Uterus (tissue), 4 donors: ENCODE results near the gene RBM26. TPM values are rescaled to one million over a fixed set of nuclear protein-coding genes. Genes with fewer than 3 reads are reported as not detected.

Source experiments
- DNase-seq, 2 donors: peaks; one replicate each; pipeline ENCODE4 v3.0.0-alpha.2; 2019 to 2020
- H3K27ac ChIP-seq, 2 donors: fragments of 200-600 bp; sonication (generic); 1 replicate in 1 of 2; 2 replicates in 1 of 2; pipeline ENCODE4 v1.5.1; 2016 to 2018
- H3K27me3 ChIP-seq, 2 donors: fragments of 200-600 bp; sonication (generic); one replicate each; pipeline ENCODE4 v1.5.1; 2018 to 2019; ENCODE audit warnings: control low read depth in 1 of 2
- H3K36me3 ChIP-seq, 2 donors: fragments of 200-600 bp; sonication (generic); one replicate each; pipeline ENCODE4 v1.5.1; 2019; ENCODE audit warnings: control low read depth in 1 of 2
- H3K4me1 ChIP-seq, 2 donors: fragments of 200-600 bp; sonication (generic); one replicate each; pipeline ENCODE4 v1.5.1; 2018 to 2019; ENCODE audit warnings: control low read depth in 1 of 2
- H3K4me3 ChIP-seq, 2 donors: fragments of 200-600 bp; sonication (generic); 1 replicate in 1 of 2; 2 replicates in 1 of 2; pipeline ENCODE4 v1.5.1; 2018 to 2019; ENCODE audit warnings: mild to moderate bottlenecking in 1 of 2
- H3K9me3 ChIP-seq, 2 donors: fragments of 200-600 bp; sonication (generic); one replicate each; pipeline ENCODE4 v1.5.1; 2019; ENCODE audit warnings: control low read depth in 1 of 2
- CTCF ChIP-seq, 4 experiments: fragments of 200-600 bp in 2 of 4; fragments of 450-650 bp in 2 of 4; sonication (generic) in 2 of 4; IDR thresholded peaks; one replicate each; pipeline ENCODE4 v1.5.1; 2016 to 2019; ENCODE audit warnings: antibody characterized with exemption in 4 of 4, mild to moderate bottlenecking in 2 of 4, moderate library complexity in 1 of 4
- POLR2A ChIP-seq, 2 donors: fragments of 450-650 bp; IDR thresholded peaks; one replicate each; pipeline ENCODE4 v1.6.1; 2016; ENCODE audit warnings: antibody characterized with exemption in 2 of 2, mild to moderate bottlenecking in 1 of 2, moderate library complexity in 1 of 2
- intact Hi-C: fragments of 100-400 bp; cut with DNase I; formaldehyde crosslinking; loops from one replicate; pipeline ENCODE4 v1.15.1; 2023; ENCODE audit warnings: low total_unique reads
- total RNA-seq, 4 donors: library from RNA; depleted of rRNA in 3 of 4; stranded (reverse); fragments of >200 nt in 3 of 4; gene quantifications; one replicate each; pipeline versions ENCODE4 v1.1.0 to v1.2.4, GENCODE V29; 2014 to 2023
- donor health status: DM: yes; HTN: yes; CAD: no.

The RBM26 gene, protein sequence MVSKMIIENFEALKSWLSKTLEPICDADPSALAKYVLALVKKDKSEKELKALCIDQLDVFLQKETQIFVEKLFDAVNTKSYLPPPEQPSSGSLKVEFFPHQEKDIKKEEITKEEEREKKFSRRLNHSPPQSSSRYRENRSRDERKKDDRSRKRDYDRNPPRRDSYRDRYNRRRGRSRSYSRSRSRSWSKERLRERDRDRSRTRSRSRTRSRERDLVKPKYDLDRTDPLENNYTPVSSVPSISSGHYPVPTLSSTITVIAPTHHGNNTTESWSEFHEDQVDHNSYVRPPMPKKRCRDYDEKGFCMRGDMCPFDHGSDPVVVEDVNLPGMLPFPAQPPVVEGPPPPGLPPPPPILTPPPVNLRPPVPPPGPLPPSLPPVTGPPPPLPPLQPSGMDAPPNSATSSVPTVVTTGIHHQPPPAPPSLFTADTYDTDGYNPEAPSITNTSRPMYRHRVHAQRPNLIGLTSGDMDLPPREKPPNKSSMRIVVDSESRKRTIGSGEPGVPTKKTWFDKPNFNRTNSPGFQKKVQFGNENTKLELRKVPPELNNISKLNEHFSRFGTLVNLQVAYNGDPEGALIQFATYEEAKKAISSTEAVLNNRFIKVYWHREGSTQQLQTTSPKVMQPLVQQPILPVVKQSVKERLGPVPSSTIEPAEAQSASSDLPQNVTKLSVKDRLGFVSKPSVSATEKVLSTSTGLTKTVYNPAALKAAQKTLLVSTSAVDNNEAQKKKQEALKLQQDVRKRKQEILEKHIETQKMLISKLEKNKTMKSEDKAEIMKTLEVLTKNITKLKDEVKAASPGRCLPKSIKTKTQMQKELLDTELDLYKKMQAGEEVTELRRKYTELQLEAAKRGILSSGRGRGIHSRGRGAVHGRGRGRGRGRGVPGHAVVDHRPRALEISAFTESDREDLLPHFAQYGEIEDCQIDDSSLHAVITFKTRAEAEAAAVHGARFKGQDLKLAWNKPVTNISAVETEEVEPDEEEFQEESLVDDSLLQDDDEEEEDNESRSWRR
- 10 to 100 TPM; 33.8 to 83.8 (median 54.5) TPM for total RNA-seq

- Histone ChIP-seq H3K27me3 (no peaks in the 10 kb centered on the region), H3K36me3 (no peaks in the 10 kb centered on the region), H3K27ac (peak within 1 kb of the TSS; percentile 95 to 98), H3K4me1 (no peaks in the 10 kb centered on the region), H3K9me3 (no peaks in the 10 kb centered on the region), H3K4me3 (peak within 1 kb of the TSS; percentile 83 to 99)
- intact Hi-C loops: no loop called here
- peak; percentile 92 to 94 for DNase-seq
- peak in 1 of 2 donors; percentile 47 for TF ChIP-seq POLR2A (IDR thresholded peaks at IDR 0.05)
- peak in 2 of 4 experiments; percentile 8 to 19 for TF ChIP-seq CTCF (IDR thresholded peaks at IDR 0.05)
Observed at GRCh38 chr13:79405831-79406596, at the start of gene RBM26. Gene RBM26 (minus strand): TSS chr13:79406255. CDS start chr13:79405774, 481 bp downstream.

DNA sequence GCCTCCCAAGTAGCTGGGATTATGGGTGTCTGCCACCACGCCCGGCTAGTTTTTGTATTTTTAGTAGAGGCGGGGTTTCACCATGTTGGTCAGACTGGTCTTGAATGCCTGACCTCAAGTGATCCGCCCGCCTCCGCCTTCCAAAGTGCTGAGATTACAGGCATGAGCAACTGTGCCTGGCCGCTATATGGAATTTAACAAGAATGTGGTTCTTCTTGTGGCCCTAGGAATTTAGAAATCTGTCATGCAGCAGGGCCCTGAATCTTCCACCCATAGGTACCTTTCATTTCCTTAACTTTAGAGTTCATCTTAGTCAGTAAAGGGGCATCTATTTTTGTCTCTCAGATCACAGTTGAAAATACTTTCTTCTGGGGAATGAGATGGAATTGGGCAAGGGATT is 49.3 kb upstream of the RBM26 start:
- no peak for TF ChIP-seq CTCF (IDR thresholded peaks at IDR 0.05)
- TF ChIP-seq POLR2A (IDR thresholded peaks at IDR 0.05): no peak
- Histone ChIP-seq H3K9me3 (no peaks in the 10 kb centered on the region), H3K36me3 (no peaks in the 10 kb centered on the region), H3K4me3 (no peak overlapping the region), H3K4me1 (no peaks in the 10 kb centered on the region), H3K27ac (no peak overlapping the region), H3K27me3 (no peaks in the 10 kb centered on the region)
- DNase-seq: no peak
- intact Hi-C loops: no loop called here

GRCh38 chr13:79452239-79452913 is 46.3 kb upstream of the RBM26 start:
- no peaks in the 10 kb centered on the region for H3K36me3 ChIP-seq
- intact Hi-C loops: no loop called here
- H3K4me3 ChIP-seq: no peak overlapping the region
- DNase-seq: no peak
- H3K9me3 ChIP-seq: no peaks in the 10 kb centered on the region
- no peak overlapping the region for H3K27ac ChIP-seq
- H3K27me3 ChIP-seq: no peaks in the 10 kb centered on the region
- H3K4me1 ChIP-seq: no peaks in the 10 kb centered on the region
- no peak for TF ChIP-seq POLR2A (IDR thresholded peaks at IDR 0.05)
- TF ChIP-seq CTCF (IDR thresholded peaks at IDR 0.05): no peak

DNA sequence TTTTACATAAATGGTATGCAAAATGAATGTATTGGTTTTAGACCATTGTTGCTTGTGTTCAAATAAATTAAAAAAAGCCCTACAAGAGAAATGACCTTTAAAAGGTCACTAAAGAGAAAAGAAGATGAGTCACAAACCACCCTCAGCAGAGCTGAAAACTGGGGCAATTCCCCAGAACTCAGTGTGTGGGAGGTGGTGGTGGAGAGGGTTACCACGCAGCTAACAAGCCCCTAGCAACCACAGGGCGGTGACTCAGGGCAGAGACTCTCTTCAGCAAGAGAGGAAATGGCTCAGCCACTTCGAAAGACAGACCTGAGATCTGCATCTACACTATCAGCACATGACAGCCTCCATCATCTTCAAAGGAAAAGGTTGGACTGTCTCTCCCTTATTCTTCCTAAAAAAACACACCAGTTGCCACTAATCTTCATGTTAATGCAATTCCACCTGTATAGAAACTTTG is 45.5 kb upstream of the RBM26 start:
- no peak for DNase-seq
- intact Hi-C loops: no loop called here
- H3K9me3 ChIP-seq: no peaks in the 10 kb centered on the region
- H3K36me3 ChIP-seq: no peaks in the 10 kb centered on the region
- TF ChIP-seq CTCF (IDR thresholded peaks at IDR 0.05) (no peak), POLR2A (IDR thresholded peaks at IDR 0.05) (no peak)
- H3K27me3 ChIP-seq: no peaks in the 10 kb centered on the region
- no peaks in the 10 kb centered on the region for H3K4me1 ChIP-seq
- no peak overlapping the region for H3K27ac ChIP-seq
- H3K4me3 ChIP-seq: no peak overlapping the region
